Medulla oblongata (tissue), 1 donor: ENCODE data around the gene CDO1.

Source experiments
- DNase-seq: peaks from one replicate; pipeline ENCODE4 v3.0.0-alpha.2; 2015; ENCODE audit errors: extremely low spot score

CDO1 gene

DNA sequence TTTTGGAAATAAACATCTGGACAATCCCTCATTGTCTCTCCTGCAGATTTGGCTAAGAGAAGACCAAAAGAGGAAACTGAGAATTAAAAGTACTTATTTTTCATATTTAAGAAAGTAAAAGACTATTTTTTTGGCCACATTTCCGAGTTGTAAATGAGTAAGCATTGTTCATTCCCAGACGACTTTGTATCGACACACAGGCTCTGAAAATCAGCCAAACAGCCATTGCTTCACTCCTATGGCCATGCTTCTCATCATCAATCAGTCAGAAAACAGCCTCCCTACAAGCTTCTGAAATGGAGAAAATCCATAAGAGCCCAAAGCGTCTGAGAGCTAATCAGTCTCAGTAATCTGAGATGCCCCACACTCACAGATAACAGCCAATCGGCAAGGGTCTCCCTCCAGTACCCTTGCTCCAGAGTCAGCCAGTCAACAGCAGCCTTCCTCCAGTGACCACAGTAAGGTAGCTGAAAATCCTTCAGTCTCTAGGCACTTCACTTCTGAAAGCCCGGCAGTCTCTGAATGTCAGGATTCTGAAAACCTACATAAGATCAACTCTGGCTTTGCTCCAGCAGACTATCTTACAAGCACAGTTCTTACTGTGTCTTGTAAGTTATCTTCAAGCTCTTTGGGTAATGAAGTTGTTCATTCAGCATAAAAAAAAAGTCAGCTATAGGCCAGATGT, 30.9 kb downstream of the CDO1 start:
- DNase-seq: no peak

GRCh38 chr5:115778417-115778816, 38.0 kb downstream of the CDO1 start:
- DNase-seq: no peak

DNA sequence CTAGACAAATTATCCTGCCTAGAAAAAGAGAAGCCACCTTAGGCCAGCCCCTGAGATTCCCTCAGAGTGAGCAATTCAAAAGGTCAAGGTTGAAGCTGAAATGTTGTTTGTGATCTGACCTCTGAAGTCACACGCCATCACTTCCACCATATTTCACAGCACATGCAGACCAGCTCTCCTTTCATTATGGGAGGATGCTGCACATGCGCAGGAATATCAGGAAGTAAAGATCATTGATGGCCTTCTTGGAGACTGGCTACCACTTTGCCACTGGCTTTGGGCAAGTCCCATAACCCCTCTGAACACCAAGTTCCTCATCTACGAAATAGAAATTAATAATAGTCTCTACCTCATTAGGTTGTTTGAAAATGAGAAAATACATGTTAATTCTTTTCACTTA, 39.5 kb downstream of the CDO1 start:
- DNase-seq: no peak

- no peak for DNase-seq
Observed at GRCh38 chr5:115775999-115776398, 40.5 kb downstream of the CDO1 start.

DNA sequence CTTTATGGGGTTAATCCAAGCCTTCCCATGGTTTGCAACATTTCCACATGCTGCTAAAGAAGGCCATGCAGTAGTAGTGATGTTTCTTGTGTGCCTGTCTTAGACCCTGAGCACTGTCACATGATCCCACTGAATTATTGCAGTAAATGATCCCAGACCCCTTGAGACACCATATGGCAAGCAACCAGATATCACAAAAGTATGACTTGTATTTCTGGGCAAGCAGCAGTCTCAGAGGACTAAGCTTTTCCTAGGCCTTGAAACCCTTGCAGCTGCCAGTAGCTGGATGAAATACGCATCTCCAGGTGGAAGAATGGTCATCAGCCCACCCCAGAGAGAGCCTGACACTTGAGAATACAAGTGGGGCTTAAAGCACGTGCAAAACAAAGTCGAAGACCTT, 41.8 kb downstream of the CDO1 start:
- DNase-seq: no peak

DNA sequence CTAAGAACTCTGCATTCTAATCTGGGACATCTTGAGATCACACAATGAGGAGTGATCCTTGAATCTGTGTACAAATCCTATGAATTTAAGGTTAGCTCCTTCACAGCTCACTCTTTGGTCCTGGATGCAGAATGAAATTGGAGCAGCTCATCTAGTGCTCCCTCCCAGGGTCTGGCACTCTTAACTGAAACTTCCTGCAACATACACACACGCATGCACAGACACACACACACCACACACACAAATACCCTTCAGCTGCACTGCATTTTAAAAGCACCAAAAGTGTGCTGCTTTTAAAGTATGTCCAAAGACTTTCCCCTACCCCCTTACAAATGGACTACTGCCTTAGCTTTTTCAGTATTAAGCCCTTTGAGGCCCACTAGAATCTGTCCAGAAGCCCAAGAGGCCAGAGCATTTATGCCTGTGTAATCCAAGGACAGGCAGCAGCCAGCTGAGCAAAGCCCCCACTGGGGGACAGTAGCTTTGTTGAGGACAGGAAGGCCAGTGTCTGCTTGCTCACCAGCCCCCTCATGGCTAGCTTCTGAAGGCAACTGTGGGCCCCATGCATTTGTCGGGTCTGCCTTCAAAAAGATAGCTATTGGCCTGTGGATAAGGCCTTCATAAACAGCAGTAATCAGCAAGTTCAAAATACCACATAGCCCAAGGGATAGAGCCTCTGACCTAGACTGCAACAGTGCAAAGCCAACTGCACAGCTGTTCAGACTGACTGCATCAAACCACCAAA, 43.6 kb downstream of the CDO1 start:
- DNase-seq: no peak

DNA sequence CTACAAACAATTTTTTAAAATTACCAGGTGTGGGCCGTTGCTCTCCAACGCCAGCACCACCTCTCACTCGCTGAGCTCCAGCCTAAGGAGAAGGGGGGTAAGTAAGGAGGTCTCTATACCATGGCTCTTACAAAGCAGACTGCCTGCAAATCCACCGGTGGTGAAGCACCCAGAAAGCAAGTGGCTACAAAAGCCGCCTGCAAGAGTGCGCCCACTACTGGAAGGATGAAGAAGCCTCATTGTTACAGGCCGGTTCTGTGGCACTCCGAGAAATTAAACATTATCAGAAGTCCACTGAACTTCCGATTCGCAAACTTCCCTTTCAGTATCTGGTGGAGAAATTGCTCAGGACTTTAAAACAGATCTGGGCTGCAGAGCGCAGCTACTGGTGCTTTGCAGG, 46.0 kb downstream of the CDO1 start:
- no peak for DNase-seq

- DNase-seq: no peak
Observed at GRCh38 chr5:115767424-115767823, 49.0 kb downstream of the CDO1 start.

- DNase-seq: no peak
Observed at GRCh38 chr5:115766608-115767007, 49.9 kb downstream of the CDO1 start.

DNA sequence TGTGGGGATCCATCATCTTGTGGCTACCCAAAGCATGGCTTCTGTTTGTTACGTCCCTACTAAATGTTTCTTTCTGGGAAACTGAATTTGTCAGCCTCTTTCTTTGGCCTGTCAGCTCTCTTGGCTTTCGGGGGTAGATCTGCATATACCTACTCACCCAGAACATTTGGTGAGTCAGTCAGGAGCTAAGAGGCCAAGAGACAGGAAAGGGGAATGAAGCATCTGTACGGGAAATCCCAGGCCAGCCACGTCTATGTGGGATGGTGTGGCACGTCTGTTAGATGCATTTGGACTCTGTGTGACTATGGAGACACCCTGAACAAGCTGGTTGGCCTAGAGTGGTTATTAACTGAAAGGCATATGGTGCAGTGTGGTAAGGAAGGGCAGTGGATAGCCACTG, 58.1 kb downstream of the CDO1 start:
- no peak for DNase-seq

DNA sequence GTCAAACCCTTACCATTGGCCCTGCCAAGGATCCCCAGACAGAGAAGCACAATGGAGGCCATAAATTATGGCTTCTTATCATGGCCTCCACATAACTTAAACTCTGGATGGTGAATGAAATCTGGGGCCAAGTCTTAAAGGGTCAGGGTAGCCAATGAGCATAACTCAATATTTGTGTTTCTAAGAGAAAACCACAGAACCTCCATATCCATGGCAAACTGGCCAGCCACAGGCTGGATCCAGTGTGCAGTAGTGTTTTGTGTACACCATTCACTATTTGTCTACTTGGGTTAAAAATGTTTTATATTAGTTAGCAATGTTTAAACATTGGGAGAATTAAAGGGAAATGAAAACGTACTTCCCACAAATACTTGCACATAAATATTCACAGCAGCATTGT, 60.8 kb downstream of the CDO1 start:
- no peak for DNase-seq
